Loucy (cell line): Measurements from ENCODE around the gene VAV2.
A peak's percentile ranks its signal among the peaks of the same experiment; 100 is the strongest.

Experiments used
- H2AFZ ChIP-seq: fragments of 200-600 bp; sonication (generic); 2 replicates; pipeline ENCODE4 v1.6.0; 2016; ENCODE audit warnings: antibody characterized with exemption, mild to moderate bottlenecking, low read length, moderate library complexity
- H3F3A ChIP-seq: fragments of 200-600 bp; 2 replicates; pipeline ENCODE4 v1.6.0; 2016; ENCODE audit warnings: antibody characterized with exemption, low read depth, mild to moderate bottlenecking
- H3K27me3 ChIP-seq: fragments of 200-600 bp; sonication (generic); 2 replicates; pipeline ENCODE4 v1.6.1; 2014; ENCODE audit warnings: low read length, mild to moderate bottlenecking; ENCODE audit not compliant: insufficient read depth, poor library complexity, severe bottlenecking
- H3K36me3 ChIP-seq: fragments of 200-600 bp; sonication (generic); 2 replicates; pipeline ENCODE4 v1.6.1; 2016; ENCODE audit warnings: low read length; ENCODE audit not compliant: insufficient read depth
- H3K4me1 ChIP-seq: fragments of 200-600 bp; sonication (generic); 2 replicates; pipeline ENCODE4 v1.5.1; 2014; ENCODE audit warnings: low read length, mild to moderate bottlenecking; ENCODE audit not compliant: insufficient read depth, poor library complexity, severe bottlenecking
- H3K4me2 ChIP-seq: fragments of 200-600 bp; sonication (generic); 2 replicates; pipeline ENCODE4 v1.6.0; 2014; ENCODE audit warnings: antibody characterized with exemption, low read length, low read depth, mild to moderate bottlenecking; ENCODE audit not compliant: poor library complexity, severe bottlenecking
- H3K4me3 ChIP-seq: fragments of 200-600 bp; sonication (generic); 2 replicates; pipeline ENCODE4 v1.5.1; 2014; ENCODE audit warnings: low read length, mild to moderate bottlenecking, mixed read lengths; ENCODE audit not compliant: poor library complexity, severe bottlenecking
- H3K79me2 ChIP-seq: fragments of 200-600 bp; sonication (generic); 2 replicates; pipeline ENCODE4 v1.6.1; 2014; ENCODE audit warnings: low read length; ENCODE audit not compliant: insufficient read depth
- H3K9ac ChIP-seq: fragments of 200-600 bp; sonication (generic); 2 replicates; pipeline ENCODE4 v1.6.0; 2014; ENCODE audit warnings: mild to moderate bottlenecking, low read depth, low read length, moderate library complexity; ENCODE audit not compliant: poor library complexity, severe bottlenecking
- H3K9me2 ChIP-seq: fragments of 200-600 bp; sonication (generic); replicated peaks from 2 replicates; pipeline ENCODE4 v1.6.1; 2016; ENCODE audit warnings: low read depth, low read length, mixed read lengths
- H3K9me3 ChIP-seq: fragments of 200-600 bp; sonication (generic); 2 replicates; pipeline ENCODE4 v1.6.1; 2014; ENCODE audit warnings: mild to moderate bottlenecking, antibody characterized with exemption, low read length, low read depth; ENCODE audit not compliant: insufficient read depth
- H4K20me1 ChIP-seq: fragments of 200-600 bp; sonication (generic); 2 replicates; pipeline ENCODE4 v1.6.0; 2014; ENCODE audit warnings: antibody characterized with exemption, low read length, mild to moderate bottlenecking; ENCODE audit not compliant: insufficient read depth, poor library complexity, severe bottlenecking
- EZH2phosphoT487 ChIP-seq: fragments of 200-600 bp; IDR thresholded peaks from 2 replicates; pipeline ENCODE4 v1.6.1; 2018; ENCODE audit warnings: antibody characterized with exemption, mild to moderate bottlenecking, moderate library complexity, borderline replicate concordance
- TF ChIP-seq, protein P1 (sequence below): fragments of 200-600 bp; sonication (generic); conservative IDR thresholded peaks from 2 replicates; pipeline ENCODE4 v1.5.1; 2014; ENCODE audit warnings: mild to moderate bottlenecking, antibody characterized with exemption, low read length

VAV2 gene

GRCh38 chr9:133788819-133789717, 203.1 kb downstream of the VAV2 start:
- Histone ChIP-seq H3F3A (0 out of 2 replicates have a peak, but pooled peaks cover 2% of the 10 kb centered on the region), H3K9me3 (no peaks in the 10 kb centered on the region), H3K79me2 (no peaks in the 10 kb centered on the region), H3K4me1 (peaks cover 31% of the 10 kb centered on the region), H3K4me3 (peak overlapping the region; percentile 59), H3K27me3 (no peaks in the 10 kb centered on the region), H4K20me1 (no peaks in the 10 kb centered on the region), H3K4me2 (peak overlapping the region; percentile 81), H3K9me2 (no peaks in the 10 kb centered on the region), H3K9ac (peak overlapping the region; percentile 74), H2AFZ (no peak overlapping the region), H3K36me3 (peaks cover 3% of the 10 kb centered on the region; the same call in 1 of the 2 replicates)
- TF ChIP-seq, protein P1, sequence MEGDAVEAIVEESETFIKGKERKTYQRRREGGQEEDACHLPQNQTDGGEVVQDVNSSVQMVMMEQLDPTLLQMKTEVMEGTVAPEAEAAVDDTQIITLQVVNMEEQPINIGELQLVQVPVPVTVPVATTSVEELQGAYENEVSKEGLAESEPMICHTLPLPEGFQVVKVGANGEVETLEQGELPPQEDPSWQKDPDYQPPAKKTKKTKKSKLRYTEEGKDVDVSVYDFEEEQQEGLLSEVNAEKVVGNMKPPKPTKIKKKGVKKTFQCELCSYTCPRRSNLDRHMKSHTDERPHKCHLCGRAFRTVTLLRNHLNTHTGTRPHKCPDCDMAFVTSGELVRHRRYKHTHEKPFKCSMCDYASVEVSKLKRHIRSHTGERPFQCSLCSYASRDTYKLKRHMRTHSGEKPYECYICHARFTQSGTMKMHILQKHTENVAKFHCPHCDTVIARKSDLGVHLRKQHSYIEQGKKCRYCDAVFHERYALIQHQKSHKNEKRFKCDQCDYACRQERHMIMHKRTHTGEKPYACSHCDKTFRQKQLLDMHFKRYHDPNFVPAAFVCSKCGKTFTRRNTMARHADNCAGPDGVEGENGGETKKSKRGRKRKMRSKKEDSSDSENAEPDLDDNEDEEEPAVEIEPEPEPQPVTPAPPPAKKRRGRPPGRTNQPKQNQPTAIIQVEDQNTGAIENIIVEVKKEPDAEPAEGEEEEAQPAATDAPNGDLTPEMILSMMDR: no peak
- TF ChIP-seq EZH2phosphoT487: no peak

DNA sequence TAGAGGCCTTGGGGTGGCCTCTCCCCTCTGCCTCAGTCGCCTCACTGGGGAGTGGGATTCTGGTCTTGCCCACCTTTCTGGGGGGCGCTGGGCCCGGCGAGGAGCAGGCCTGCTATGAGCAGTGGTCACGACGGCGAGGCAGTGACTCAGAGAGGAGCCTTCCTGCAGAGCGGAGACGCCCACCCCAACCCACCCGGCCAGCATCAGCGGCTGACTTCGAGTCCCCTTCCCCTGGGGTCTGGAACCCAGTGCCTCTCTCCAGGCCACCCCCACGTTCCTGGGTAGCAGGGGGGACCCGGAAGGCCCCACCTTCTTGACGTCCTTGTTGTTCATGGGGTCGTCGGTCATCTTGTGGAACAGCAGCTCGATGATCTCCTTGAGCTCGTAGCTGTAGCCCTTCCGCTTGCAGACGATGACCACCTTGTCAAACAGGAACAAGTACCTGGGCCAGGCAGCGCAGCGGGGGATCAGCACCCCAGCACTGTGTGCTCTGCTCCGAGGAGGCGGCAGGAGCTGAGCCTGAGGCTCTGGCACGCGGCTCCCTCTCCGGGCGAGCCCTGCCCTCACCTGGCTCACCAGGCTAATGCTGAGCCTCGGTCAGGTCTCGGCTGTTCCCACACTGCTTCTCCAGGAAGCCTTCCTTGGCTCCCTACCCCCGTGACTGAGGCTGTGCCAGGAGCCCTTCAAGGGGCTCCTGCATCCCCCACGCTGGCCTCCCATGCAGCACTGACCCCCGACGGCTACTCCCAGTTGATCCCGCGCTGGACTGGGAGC, 203.9 kb downstream of the VAV2 start:
- peak overlapping the region; percentile 59 for H3K4me3 ChIP-seq
- no peak overlapping the region for H2AFZ ChIP-seq
- H3K4me2 ChIP-seq: peak overlapping the region; percentile 81
- no peaks in the 10 kb centered on the region for H3K9me2 ChIP-seq
- H3K4me1 ChIP-seq: peaks cover 31% of the 10 kb centered on the region
- peaks cover 3% of the 10 kb centered on the region; the same call in 1 of the 2 replicates for H3K36me3 ChIP-seq
- no peaks in the 10 kb centered on the region for H3K9me3 ChIP-seq
- no peaks in the 10 kb centered on the region for H3K79me2 ChIP-seq
- H3K27me3 ChIP-seq: no peaks in the 10 kb centered on the region
- H4K20me1 ChIP-seq: no peaks in the 10 kb centered on the region
- peak overlapping the region; percentile 74 for H3K9ac ChIP-seq
- 0 out of 2 replicates have a peak, but pooled peaks cover 2% of the 10 kb centered on the region for H3F3A ChIP-seq
- no peak for TF ChIP-seq EZH2phosphoT487
- TF ChIP-seq, protein P1: no peak

- TF ChIP-seq, protein P1: no peak
- no peak for TF ChIP-seq EZH2phosphoT487
- peaks cover 3% of the 10 kb centered on the region; the same call in 1 of the 2 replicates for H3K36me3 ChIP-seq
- no peaks in the 10 kb centered on the region for H3K9me2 ChIP-seq
- 0 out of 2 replicates have a peak, but pooled peaks cover 2% of the 10 kb centered on the region for H3F3A ChIP-seq
- peak overlapping the region; percentile 74 for H3K9ac ChIP-seq
- H2AFZ ChIP-seq: no peak overlapping the region
- H3K79me2 ChIP-seq: no peaks in the 10 kb centered on the region
- H3K4me2 ChIP-seq: peak overlapping the region; percentile 81
- no peaks in the 10 kb centered on the region for H3K9me3 ChIP-seq
- no peaks in the 10 kb centered on the region for H4K20me1 ChIP-seq
- H3K4me3 ChIP-seq: no peak overlapping the region
- H3K4me1 ChIP-seq: peaks cover 28% of the 10 kb centered on the region
- no peaks in the 10 kb centered on the region for H3K27me3 ChIP-seq
Observed at GRCh38 chr9:133787754-133788025, 204.4 kb downstream of the VAV2 start.
